Loucy (cell line): ENCODE measurements around the gene RMI2.

ENCODE experiments used
- H2AFZ ChIP-seq: fragments of 200-600 bp; sonication (generic); 2 replicates; pipeline ENCODE4 v1.6.0; 2016; ENCODE audit warnings: antibody characterized with exemption, mild to moderate bottlenecking, low read length, moderate library complexity
- H3F3A ChIP-seq: fragments of 200-600 bp; 2 replicates; pipeline ENCODE4 v1.6.0; 2016; ENCODE audit warnings: antibody characterized with exemption, low read depth, mild to moderate bottlenecking
- H3K27me3 ChIP-seq: fragments of 200-600 bp; sonication (generic); 2 replicates; pipeline ENCODE4 v1.6.1; 2014; ENCODE audit warnings: low read length, mild to moderate bottlenecking; ENCODE audit not compliant: insufficient read depth, poor library complexity, severe bottlenecking
- H3K36me3 ChIP-seq: fragments of 200-600 bp; sonication (generic); 2 replicates; pipeline ENCODE4 v1.6.1; 2016; ENCODE audit warnings: low read length; ENCODE audit not compliant: insufficient read depth
- H3K4me1 ChIP-seq: fragments of 200-600 bp; sonication (generic); 2 replicates; pipeline ENCODE4 v1.5.1; 2014; ENCODE audit warnings: low read length, mild to moderate bottlenecking; ENCODE audit not compliant: insufficient read depth, poor library complexity, severe bottlenecking
- H3K4me2 ChIP-seq: fragments of 200-600 bp; sonication (generic); 2 replicates; pipeline ENCODE4 v1.6.0; 2014; ENCODE audit warnings: antibody characterized with exemption, low read length, low read depth, mild to moderate bottlenecking; ENCODE audit not compliant: poor library complexity, severe bottlenecking
- H3K4me3 ChIP-seq: fragments of 200-600 bp; sonication (generic); 2 replicates; pipeline ENCODE4 v1.5.1; 2014; ENCODE audit warnings: low read length, mild to moderate bottlenecking, mixed read lengths; ENCODE audit not compliant: poor library complexity, severe bottlenecking
- H3K79me2 ChIP-seq: fragments of 200-600 bp; sonication (generic); 2 replicates; pipeline ENCODE4 v1.6.1; 2014; ENCODE audit warnings: low read length; ENCODE audit not compliant: insufficient read depth
- H3K9ac ChIP-seq: fragments of 200-600 bp; sonication (generic); 2 replicates; pipeline ENCODE4 v1.6.0; 2014; ENCODE audit warnings: mild to moderate bottlenecking, low read depth, low read length, moderate library complexity; ENCODE audit not compliant: poor library complexity, severe bottlenecking
- H3K9me2 ChIP-seq: fragments of 200-600 bp; sonication (generic); replicated peaks from 2 replicates; pipeline ENCODE4 v1.6.1; 2016; ENCODE audit warnings: low read depth, low read length, mixed read lengths
- H3K9me3 ChIP-seq: fragments of 200-600 bp; sonication (generic); 2 replicates; pipeline ENCODE4 v1.6.1; 2014; ENCODE audit warnings: mild to moderate bottlenecking, antibody characterized with exemption, low read length, low read depth; ENCODE audit not compliant: insufficient read depth
- H4K20me1 ChIP-seq: fragments of 200-600 bp; sonication (generic); 2 replicates; pipeline ENCODE4 v1.6.0; 2014; ENCODE audit warnings: antibody characterized with exemption, low read length, mild to moderate bottlenecking; ENCODE audit not compliant: insufficient read depth, poor library complexity, severe bottlenecking
- EZH2phosphoT487 ChIP-seq: fragments of 200-600 bp; IDR thresholded peaks from 2 replicates; pipeline ENCODE4 v1.6.1; 2018; ENCODE audit warnings: antibody characterized with exemption, mild to moderate bottlenecking, moderate library complexity, borderline replicate concordance
- TF ChIP-seq, protein P1 (sequence below): fragments of 200-600 bp; sonication (generic); conservative IDR thresholded peaks from 2 replicates; pipeline ENCODE4 v1.5.1; 2014; ENCODE audit warnings: mild to moderate bottlenecking, antibody characterized with exemption, low read length

RMI2 gene

DNA sequence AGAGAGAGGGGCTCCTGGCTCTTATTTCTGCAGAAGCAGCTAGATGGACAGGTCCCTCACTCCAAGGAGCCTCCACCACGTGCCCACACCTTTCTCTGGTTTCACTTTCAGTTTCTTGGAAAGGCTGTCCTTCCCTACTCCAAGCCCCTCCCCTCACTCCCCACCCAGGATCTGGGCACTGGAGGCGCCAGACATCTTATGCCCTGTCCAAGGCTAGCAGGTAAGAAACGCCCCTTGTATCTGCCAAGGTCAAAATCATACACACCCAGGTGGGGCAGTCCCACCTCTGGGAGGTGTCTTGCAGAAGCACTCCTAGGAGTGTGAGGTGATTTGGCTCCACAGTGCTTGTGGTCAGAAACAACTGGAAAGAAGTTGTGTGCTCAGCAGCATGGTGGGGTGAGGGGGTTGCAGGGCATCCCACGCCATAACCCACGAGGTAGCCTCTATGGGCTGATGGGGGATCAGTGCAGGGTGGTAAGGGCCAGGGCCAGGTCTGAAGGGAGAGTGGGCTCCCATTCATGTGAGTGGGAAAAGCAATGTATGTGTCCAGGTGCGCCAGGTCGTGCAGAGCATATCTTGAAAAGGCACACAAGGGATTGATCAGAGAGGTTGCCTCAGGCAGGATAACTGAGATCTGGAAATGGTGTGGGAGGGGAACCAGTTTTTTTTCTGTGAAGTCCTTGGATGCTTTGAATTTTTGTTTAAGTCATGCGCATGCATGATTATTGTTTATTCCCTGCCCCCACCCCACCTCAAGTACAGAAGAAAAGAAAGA is 32.4 kb upstream of the RMI2 start:
- Histone ChIP-seq H3K36me3 (no peaks in the 10 kb centered on the region), H3K4me3 (peak overlapping the region; percentile 57), H4K20me1 (no peaks in the 10 kb centered on the region), H3K9me2 (no peaks in the 10 kb centered on the region), H3K27me3 (no peaks in the 10 kb centered on the region), H3K79me2 (no peaks in the 10 kb centered on the region), H3K9me3 (no peaks in the 10 kb centered on the region), H3K4me1 (peaks cover 35% of the 10 kb centered on the region), H2AFZ (peak overlapping the region; percentile 57), H3K9ac (peak overlapping the region; percentile 26), H3K4me2 (peak overlapping the region; percentile 55), H3F3A (no peaks in the 10 kb centered on the region)
- TF ChIP-seq, protein P1, sequence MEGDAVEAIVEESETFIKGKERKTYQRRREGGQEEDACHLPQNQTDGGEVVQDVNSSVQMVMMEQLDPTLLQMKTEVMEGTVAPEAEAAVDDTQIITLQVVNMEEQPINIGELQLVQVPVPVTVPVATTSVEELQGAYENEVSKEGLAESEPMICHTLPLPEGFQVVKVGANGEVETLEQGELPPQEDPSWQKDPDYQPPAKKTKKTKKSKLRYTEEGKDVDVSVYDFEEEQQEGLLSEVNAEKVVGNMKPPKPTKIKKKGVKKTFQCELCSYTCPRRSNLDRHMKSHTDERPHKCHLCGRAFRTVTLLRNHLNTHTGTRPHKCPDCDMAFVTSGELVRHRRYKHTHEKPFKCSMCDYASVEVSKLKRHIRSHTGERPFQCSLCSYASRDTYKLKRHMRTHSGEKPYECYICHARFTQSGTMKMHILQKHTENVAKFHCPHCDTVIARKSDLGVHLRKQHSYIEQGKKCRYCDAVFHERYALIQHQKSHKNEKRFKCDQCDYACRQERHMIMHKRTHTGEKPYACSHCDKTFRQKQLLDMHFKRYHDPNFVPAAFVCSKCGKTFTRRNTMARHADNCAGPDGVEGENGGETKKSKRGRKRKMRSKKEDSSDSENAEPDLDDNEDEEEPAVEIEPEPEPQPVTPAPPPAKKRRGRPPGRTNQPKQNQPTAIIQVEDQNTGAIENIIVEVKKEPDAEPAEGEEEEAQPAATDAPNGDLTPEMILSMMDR = no peak
- TF ChIP-seq EZH2phosphoT487 = no peak

DNA sequence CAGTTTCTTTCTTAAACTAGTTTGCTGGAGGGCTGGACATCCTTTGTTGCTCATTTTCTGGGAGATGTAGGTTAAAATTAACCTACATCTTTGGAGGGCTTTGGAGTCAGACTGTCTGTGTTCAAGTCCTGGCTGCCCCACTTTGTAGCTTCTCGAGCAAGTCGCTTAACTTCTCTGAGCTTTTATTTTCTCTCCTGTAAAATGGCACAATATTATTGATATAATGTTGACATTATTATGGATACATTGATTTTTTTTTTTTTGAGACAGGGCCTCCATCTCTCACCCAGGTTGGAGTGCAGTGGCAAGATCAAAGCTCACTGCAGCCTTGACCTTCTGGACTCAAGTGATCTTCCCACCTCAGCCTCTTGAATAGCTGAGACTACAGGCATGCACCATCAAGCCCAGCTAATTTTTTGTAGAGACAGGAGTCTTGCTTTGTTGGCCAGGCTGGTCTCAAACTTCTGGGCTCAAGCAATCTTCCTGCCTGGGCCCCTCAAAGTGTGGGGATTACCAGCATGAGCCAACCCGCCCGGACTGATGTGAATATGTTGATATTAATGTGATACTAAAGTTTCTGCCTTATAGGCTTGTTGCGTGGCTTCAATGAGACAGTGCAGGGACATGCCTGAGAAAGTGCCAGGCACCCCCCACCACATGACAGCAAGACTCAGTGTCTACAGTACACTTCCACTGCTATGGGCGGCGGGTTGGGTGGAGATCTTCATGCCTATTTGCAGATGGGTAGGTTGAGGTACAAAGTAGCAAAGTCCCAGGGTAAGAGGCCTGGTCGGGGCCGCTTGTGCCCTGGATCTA is 31.6 kb upstream of the RMI2 start:
- H3K4me1 ChIP-seq = peaks cover 35% of the 10 kb centered on the region
- no peak overlapping the region for H2AFZ ChIP-seq
- TF ChIP-seq EZH2phosphoT487 = no peak
- TF ChIP-seq, protein P1 = no peak
- no peak overlapping the region for H3K9ac ChIP-seq
- no peaks in the 10 kb centered on the region for H3K9me3 ChIP-seq
- no peak overlapping the region for H3K4me3 ChIP-seq
- no peaks in the 10 kb centered on the region for H3K79me2 ChIP-seq
- H3F3A ChIP-seq = no peaks in the 10 kb centered on the region
- no peaks in the 10 kb centered on the region for H3K27me3 ChIP-seq
- H4K20me1 ChIP-seq = no peaks in the 10 kb centered on the region
- H3K36me3 ChIP-seq = no peaks in the 10 kb centered on the region
- H3K9me2 ChIP-seq = no peaks in the 10 kb centered on the region
- no peak overlapping the region for H3K4me2 ChIP-seq

DNA sequence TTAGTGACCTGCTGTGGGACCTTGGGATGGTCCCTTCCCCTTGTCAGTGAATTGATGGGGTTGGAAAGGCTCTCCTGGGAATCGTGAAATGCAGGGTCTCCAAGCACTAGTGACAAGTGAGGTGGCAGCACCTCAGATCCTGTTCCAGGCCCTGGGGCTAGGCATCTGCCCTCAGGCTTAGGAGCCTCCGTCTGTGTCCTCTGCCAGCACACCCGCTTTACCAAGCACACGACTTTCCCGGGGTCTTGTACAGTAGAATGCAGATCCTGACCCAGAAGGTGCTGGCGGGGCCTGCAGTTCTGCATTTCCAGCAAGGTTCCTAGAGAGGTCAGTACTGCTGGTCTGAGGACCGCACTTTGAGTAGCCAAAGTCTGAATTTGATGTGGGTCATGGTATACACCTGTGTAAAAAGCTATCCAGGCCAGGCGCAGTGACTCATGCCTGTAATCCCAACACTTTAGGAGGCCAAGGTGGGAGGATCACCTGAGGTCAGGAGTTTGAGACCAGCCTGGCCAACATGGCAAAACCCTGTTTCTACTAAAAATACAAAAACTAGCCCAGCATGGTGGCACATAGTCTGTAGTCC is 30.9 kb upstream of the RMI2 start:
- TF ChIP-seq, protein P1 = no peak
- TF ChIP-seq EZH2phosphoT487 = no peak
- Histone ChIP-seq H4K20me1 (no peaks in the 10 kb centered on the region), H3K9ac (no peak overlapping the region)

More for the DNA sequence above, 30.9 kb upstream of the RMI2 start:
- Histone ChIP-seq H3K9me3 (no peaks in the 10 kb centered on the region), H3K4me1 (peaks cover 35% of the 10 kb centered on the region), H3F3A (no peaks in the 10 kb centered on the region), H3K79me2 (no peaks in the 10 kb centered on the region), H3K4me3 (no peak overlapping the region), H2AFZ (no peak overlapping the region), H3K27me3 (no peaks in the 10 kb centered on the region), H3K4me2 (no peak overlapping the region), H3K9me2 (no peaks in the 10 kb centered on the region), H3K36me3 (no peaks in the 10 kb centered on the region)
